SK-N-SH (cell line): ENCODE results near the gene DDX28.

Experiments
- CTCF ChIP-seq: fragments of 200-600 bp; sonication (generic); IDR thresholded peaks from 2 replicates; pipeline ENCODE4 v1.6.1; 2017; ENCODE audit warnings: antibody characterized with exemption, mild to moderate bottlenecking, moderate library complexity
- ELF1 ChIP-seq: IDR thresholded peaks from 2 replicates; pipeline ENCODE4 v1.4.0; 2012
- FOXM1 ChIP-seq: IDR thresholded peaks from 2 replicates; pipeline ENCODE4 v1.4.0; 2012; ENCODE audit warnings: low read depth, mild to moderate bottlenecking
- GABPA ChIP-seq: IDR thresholded peaks from 2 replicates; pipeline ENCODE4 v1.4.0; 2012; ENCODE audit warnings: low read depth, mild to moderate bottlenecking
- MAX ChIP-seq: IDR thresholded peaks from 2 replicates; pipeline ENCODE4 v1.4.0; 2012; ENCODE audit warnings: low read depth
- RAD21 ChIP-seq: IDR thresholded peaks from 2 replicates; pipeline ENCODE4 v1.6.1; 2012; ENCODE audit warnings: mild to moderate bottlenecking, low read length
- REST ChIP-seq: IDR thresholded peaks from 2 replicates; pipeline ENCODE4 v1.6.1; 2012; ENCODE audit warnings: mild to moderate bottlenecking, low read depth, low read length, moderate library complexity
- SIN3A ChIP-seq: IDR thresholded peaks from 2 replicates; pipeline ENCODE4 v1.6.1; 2012; ENCODE audit warnings: low read depth, mild to moderate bottlenecking, low read length, moderate library complexity, borderline replicate concordance
- SMC3 ChIP-seq: IDR thresholded peaks from 2 replicates; pipeline ENCODE4 v1.6.1; 2012; ENCODE audit warnings: low read depth, low read length, improper control_type of control experiment
- YY1 ChIP-seq: IDR thresholded peaks from 2 replicates; pipeline ENCODE4 v1.4.0; 2012; ENCODE audit warnings: low read depth, mild to moderate bottlenecking

- peak; percentile 91 for TF ChIP-seq CTCF
- no peak for TF ChIP-seq ELF1
- no peak for TF ChIP-seq FOXM1
- TF ChIP-seq GABPA: no peak
- TF ChIP-seq SIN3A: no peak
- TF ChIP-seq SMC3: peak; percentile 69
- TF ChIP-seq YY1: no peak
- TF ChIP-seq RAD21: peak; percentile 84
- TF ChIP-seq REST: no peak
- TF ChIP-seq MAX: no peak
These were observed 17.7 kb upstream of the DDX28 start for GRCh38 chr16:68040506-68041288.
